ENCODE data around the gene ESR2. TPM values are rescaled to one million over a fixed set of nuclear protein-coding genes. Genes with fewer than 3 reads are reported as not detected.

Gene ESR2
- total and polyA plus RNA-seq, 2 of the 8 experiments (the other 6 are each of a cell fraction or from before 2014, with no cell fraction given) = 0.19 to 0.23 TPM

GRCh38 chr14:64115401-64115800, 178.8 kb downstream of the ESR2 start:
- Histone ChIP-seq H2BK20ac (ENCODE audit: low read length) (no peak overlapping the region), H3K36me3 (ENCODE audit: control insufficient read depth in 2 of 4, insufficient read depth in 4 of 4, low read length in 3 of 4) (peaks cover 0 to 11% (median 3%) of the 10 kb centered on the region in 4 experiments; a peak in 2 of 8 replicates), H3K27me3 (replicated peaks in 1 of 4; ENCODE audit: control insufficient read depth in 3 of 4, extremely low read depth in 1 of 4, insufficient read depth in 3 of 4, low read length in 3 of 4) (no peaks in the 10 kb centered on the region), H2AFZ (ENCODE audit: low read length) (no peak overlapping the region), H2BK12ac (ENCODE audit: low read depth, low read length) (no peak overlapping the region), H3K14ac (ENCODE audit: insufficient read length) (no peak overlapping the region), H3K9me3 (ENCODE audit: insufficient read depth in 2 of 2, low read depth in 1 of 2, low read length in 1 of 2) (no peaks in the 10 kb centered on the region), H3K4me3 (ENCODE audit: extremely low read depth in 1 of 4, insufficient read depth in 2 of 4, low read depth in 3 of 4, low read length in 4 of 4) (no peak overlapping the region), H4K8ac (ENCODE audit: extremely low read depth, insufficient read depth, low read length) (no peak overlapping the region), H2AK5ac (ENCODE audit: low read depth, low read length) (no peak overlapping the region), H4K20me1 (replicated peaks in 1 of 2; ENCODE audit: control insufficient read depth in 1 of 2, insufficient read depth in 2 of 2, low read length in 2 of 2) (no peaks in the 10 kb centered on the region), H3K27ac (ENCODE audit: low read depth, low read length) (no peak overlapping the region), H4K91ac (replicated peaks; ENCODE audit: insufficient read length, low read length) (no peak overlapping the region), H3K4me1 (replicated peaks in 1 of 4; ENCODE audit: control insufficient read depth in 3 of 4, insufficient read depth in 4 of 4, low read length in 3 of 4) (peaks cover 0 to 8% (median 2%) of the 10 kb centered on the region in 4 experiments; a peak in 3 of 7 replicates), H2BK15ac (ENCODE audit: low read length) (no peak overlapping the region), H2BK120ac (replicated peaks; ENCODE audit: low read depth, low read length) (no peak overlapping the region), H2BK5ac (ENCODE audit: low read depth, low read length) (no peak overlapping the region), H3K4me2 (ENCODE audit: insufficient read depth in 1 of 2, low read depth in 2 of 2, low read length in 2 of 2) (no peak overlapping the region), H3K23ac (ENCODE audit: insufficient read length) (no peak overlapping the region), H3K9ac (replicated peaks in 1 of 4; ENCODE audit: extremely low read depth in 1 of 4, low read depth in 3 of 4, low read length in 3 of 4) (no peak overlapping the region), H3K79me2 (ENCODE audit: control insufficient read depth in 1 of 2, insufficient read depth in 2 of 2, low read length in 2 of 2) (no peaks in the 10 kb centered on the region), H3K23me2 (ENCODE audit: low read depth, low read length) (no peaks in the 10 kb centered on the region), H4K5ac (ENCODE audit: insufficient read length, low read depth, low read length) (no peak overlapping the region), H3K79me1 (ENCODE audit: low read depth, low read length) (no peaks in the 10 kb centered on the region), H3K18ac (ENCODE audit: extremely low read depth, low read length) (no peak overlapping the region), H3K4ac (replicated peaks; ENCODE audit: insufficient read length, low read depth, low read length) (no peak overlapping the region), H3K56ac (replicated peaks; ENCODE audit: insufficient read length, low read depth, low read length) (no peak overlapping the region)
- TF ChIP-seq TCF12 (IDR thresholded peaks at IDR 0.05; ENCODE audit: low read depth, low read length) = no peak
- no peak for TF ChIP-seq GABPA (IDR thresholded peaks at IDR 0.05; ENCODE audit: borderline replicate concordance, insufficient read depth, low read length)
- TF ChIP-seq SRF (IDR thresholded peaks at IDR 0.05; ENCODE audit: low read depth, low read length) = no peak
- no peak for TF ChIP-seq POLR2AphosphoS5 (IDR thresholded peaks at IDR 0.05; ENCODE audit: low read depth, low read length)
- no peak for TF ChIP-seq ASH2L (IDR thresholded peaks at IDR 0.05; ENCODE audit: low read length)
- TF ChIP-seq BCL11A (IDR thresholded peaks at IDR 0.05; ENCODE audit: low read depth in 2 of 2, low read length in 2 of 2) = no peak
- TF ChIP-seq CHD2 (IDR thresholded peaks at IDR 0.05; ENCODE audit: low read length) = no peak
- no peak for TF ChIP-seq MAFK (IDR thresholded peaks at IDR 0.05; ENCODE audit: low read depth, low read length)
- no peak for TF ChIP-seq RXRA (IDR thresholded peaks at IDR 0.05; ENCODE audit: insufficient read depth, low read depth, low read length)
- CTCF ChIA-PET (ENCODE audit: partially characterized antibody) = interaction anchor here (0.6 to 1.1 kb wide), 2 partner anchors 9 to 195 kb away, joined by 3 to 4 read pairs; no protein-coding TSS in a partner anchor
- FAIRE-seq = no peak
- DNase-seq (ENCODE audit: low read depth in 1 of 2, low spot score in 2 of 2) = no peak
- 91% methylated on average over 6 of the region's 6 CpGs; no CpG with 5 or more reads in 1 of the 2 experiments for WGBS, 2 experiments (ENCODE audit: extremely low coverage in 1 of 2, insufficient coverage in 1 of 2, insufficient read length in 1 of 2, insufficient replicate concordance in 2 of 2, low coverage in 1 of 2, low lambda C conversion rate in 2 of 2, missing lambda C conversion rate in 1 of 2)
- POLR2A ChIA-PET (ENCODE audit: partially characterized antibody) = no interaction called here
